ENCODE measurements around the gene GRIP1.
A peak's percentile ranks its signal among the peaks of the same experiment; 100 is the strongest.

Gene GRIP1

DNA sequence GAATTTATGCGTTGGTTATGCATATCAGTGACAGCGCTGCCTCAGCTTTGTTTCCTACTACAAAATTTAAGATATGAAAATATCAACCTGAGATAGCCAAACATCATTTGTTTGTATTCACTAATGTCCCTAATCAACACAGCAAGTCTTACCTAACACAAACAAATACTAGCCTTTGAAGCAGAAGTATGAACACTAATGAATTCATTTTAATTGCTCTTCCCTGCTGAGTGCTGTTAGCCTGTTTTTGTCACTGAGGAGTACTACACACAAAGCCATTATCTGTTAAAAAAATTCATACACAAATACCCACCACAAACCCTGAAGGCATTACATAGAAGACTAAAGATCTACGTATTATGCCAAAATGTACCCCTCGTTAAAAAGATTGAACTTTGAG lies 225.8 kb downstream of the GRIP1 start:
- no peak for DNase-seq (ENCODE audit: low spot score)

DNA sequence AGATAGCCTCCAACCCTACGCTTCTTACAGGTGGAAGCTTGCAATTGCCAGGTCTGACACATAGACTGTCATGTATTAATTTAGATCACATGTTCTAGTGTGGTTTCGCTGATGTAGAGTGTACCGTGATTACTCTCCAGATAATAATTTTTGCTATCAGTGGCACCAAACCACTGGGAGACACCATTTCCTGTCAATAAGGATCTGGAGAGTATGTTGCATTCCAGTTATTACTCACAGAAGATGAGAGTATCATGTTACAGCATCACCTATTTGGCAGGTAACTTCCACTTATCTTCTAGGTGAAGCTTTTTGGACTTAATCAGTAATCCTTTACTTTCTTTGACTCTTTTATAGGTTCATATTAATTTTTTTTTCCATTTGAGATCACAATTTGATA lies 229.3 kb downstream of the GRIP1 start:
- no peak for DNase-seq (ENCODE audit: low spot score)

DNA sequence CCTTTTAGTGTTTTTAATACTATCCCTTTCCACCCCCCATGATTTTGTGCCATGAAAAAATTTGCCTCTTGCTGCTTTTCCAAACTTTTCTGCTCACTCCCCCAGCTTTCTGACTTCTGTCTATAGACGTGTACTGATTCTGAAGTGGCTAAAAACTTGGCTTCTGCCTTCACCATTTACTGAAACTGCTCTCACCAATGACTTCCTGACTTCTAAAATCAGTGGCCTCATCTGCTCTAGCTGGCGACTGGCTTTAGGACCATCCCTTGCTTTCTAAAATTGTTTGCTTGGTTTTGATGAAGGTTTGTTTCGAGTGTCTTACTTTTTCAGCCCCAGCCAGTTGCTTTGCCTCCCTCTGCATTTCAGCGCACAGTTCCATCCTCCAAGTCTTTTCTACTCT lies 231.2 kb downstream of the GRIP1 start:
- DNase-seq (ENCODE audit: low spot score) = no peak

DNA sequence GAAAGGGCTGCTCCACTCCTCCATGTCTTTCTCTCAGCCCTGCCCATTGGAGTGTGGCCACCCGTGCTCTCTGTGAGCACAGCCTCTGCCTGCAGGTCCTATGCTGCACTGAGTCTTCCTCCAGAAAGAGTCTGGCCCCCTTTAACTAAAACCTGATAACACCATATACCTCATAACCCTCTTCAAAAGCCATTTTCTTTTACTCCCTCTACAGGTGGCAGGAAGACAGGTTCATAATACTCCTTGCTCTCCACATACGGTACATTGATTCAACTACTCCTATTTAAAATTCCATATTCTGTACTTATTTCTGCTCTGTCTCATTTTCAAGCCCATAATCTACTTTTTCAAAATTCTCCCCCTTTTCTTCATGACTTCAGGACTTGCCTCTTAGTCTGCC lies 232.6 kb downstream of the GRIP1 start:
- DNase-seq (ENCODE audit: low spot score) = no peak

DNA sequence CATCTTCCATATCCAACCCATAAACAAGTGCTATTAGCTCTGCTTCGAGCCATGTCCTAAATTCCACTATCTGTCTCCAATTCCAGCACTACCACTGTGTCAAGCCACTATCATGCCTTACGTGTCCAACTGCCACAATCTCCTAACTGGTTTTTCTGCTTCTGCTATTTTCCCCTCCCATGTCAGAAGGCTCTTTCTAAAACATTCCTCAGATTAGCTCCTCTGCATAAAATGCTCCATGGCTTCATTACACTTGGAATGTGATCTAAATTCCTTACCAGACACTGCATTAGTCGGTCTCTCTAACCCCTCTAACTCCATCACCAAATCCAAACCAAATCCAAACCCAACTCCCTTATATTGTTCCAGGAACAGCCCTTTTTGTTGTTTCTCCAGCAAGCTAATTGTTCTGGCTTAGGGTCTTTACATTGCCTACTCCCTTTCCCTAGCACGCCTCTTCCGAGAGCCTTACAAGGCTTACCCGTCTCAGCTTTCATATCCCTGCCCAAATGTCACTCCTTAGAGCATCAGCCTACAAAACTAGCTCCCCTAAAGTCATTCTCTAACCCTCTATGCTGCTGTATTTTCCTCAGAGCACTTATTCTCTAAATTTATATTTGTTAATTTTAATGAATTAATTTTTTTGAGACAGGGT lies 236.8 kb downstream of the GRIP1 start:
- DNase-seq (ENCODE audit: low spot score) = no peak

DNA sequence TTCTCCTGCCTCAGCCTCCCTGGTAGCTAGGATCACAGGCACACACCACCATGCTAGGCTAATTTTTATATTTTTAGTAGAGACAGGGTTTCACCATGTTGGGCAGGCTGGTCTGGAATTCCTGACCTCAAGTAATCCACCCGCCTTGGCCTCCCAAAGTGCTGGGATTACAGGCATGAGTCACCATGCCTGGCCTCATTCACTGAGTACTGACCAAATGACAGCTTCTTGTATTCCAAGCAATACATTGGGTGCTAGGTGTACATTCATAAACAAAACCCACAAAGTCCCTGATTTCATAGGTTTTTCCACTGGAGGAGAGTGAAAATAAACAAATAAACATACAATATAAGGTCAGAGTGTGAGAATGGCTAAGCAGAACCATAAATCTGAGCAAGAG lies 240.3 kb downstream of the GRIP1 start:
- DNase-seq (ENCODE audit: low spot score) = no peak

DNA sequence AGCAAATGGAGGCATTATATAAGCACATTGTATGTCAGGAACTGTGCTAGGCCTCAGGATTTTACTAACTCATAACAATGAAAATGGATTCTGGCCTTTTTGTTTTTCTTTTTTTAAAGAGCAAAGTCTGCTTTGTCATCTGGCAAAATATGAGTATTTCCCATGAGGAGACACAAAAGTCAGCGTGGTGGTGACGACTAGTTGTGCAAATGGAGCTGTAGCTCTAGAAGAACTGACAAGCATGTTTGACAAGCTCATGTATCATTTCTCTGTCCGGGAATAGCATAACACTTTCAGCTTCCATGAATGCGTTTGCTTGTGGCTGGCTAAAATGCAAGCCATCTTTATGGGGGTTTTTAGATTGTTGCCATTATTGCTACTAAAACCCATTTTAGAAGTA lies 248.8 kb downstream of the GRIP1 start:
- DNase-seq (ENCODE audit: low spot score) = no peak

DNA sequence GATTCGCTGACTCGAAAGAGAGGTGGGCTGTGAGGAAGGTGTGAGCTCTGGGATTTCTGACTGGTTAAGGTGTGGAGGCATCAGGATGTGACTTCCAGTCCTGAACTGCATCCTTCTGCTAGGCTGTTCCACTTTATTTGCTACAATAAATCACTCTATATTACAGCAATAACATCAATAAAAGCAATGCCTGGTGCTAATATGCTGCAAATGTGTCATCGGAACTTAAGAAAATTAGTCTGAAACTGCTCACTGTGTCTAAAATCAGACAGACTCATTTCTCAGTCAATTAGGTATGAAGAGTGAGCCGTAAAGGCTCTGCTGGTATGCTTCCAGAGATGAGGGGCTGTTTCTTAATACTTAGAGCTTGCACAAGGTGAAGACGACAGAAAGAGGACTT lies 250.0 kb downstream of the GRIP1 start:
- DNase-seq (ENCODE audit: low spot score) = no peak

DNA sequence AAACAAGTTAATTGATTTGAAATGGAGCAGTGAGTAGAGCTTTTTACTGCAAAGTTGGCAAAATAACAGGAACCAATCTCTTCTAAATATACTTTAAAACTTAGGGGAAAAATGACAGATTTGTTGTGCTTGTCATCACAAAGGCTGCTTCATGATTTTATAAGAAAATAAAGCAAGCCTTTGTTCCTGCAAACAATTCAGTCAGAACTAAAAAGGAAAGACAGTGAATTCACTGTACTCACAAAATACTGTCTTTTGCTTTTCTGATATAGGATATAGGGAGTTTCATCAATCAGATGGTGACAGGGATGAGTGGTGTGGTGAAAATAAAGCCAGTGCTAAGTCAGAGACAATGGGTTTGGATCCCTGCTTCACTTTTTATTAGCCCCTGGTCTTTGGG lies 250.6 kb downstream of the GRIP1 start:
- peak; percentile 15 for DNase-seq (ENCODE audit: low spot score)

DNA sequence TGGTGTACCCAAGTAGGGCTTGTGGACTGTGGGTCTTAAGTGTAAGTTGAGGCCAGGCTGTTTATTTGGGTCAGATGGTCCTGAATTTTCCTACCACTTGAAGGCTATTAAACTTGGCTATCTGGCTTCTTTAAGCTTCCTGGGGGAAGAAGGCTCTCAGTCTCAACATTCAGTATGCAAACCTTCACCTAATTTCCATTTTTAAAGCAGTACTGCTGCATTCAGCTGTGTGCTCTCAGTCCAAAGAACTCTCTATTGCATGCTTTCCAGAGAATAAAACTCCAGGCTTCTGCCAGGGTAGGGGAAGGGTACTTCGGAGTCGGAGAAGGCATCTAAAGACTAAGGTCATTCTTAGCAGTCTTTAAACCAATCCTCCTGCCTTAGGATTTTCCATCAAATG lies 252.2 kb downstream of the GRIP1 start:
- DNase-seq (ENCODE audit: low spot score) = no peak

DNA sequence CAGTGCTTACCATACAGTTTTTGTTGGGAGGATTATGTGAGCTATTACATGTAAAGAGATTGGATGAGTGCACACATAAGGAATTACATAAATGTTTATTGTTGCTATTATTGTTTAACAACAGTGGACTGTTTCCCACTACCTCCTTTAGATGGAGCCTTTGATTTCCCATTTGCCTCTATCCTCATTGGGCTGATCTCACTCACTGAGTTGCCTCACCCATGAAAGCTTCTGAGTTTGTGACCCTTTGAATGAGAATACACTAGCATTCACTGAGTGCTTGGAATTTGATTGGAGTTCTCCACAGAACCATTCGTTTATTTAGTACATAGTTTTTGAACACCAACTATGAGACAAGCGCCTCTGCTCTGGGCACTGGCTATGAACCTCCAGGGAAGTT lies 255.6 kb downstream of the GRIP1 start:
- DNase-seq (ENCODE audit: low spot score) = no peak

DNA sequence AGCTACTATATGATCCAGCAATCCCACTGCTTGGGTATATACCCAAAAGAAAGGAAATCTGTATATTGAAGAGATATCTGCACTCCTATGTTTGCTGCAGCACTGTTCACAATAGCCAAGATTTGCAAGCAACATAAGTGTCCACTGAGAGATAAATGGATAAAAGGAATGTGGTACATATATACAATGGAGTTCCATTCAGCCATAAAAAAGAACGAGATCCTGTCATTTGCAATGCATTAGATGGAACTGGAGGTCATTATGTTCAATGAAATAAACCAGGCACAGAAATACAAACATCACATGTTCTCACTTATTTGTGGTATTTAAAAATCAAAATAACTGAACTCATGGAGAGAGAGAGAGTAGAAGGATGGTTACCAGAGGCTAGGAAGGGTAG lies 260.0 kb downstream of the GRIP1 start:
- DNase-seq (ENCODE audit: low spot score) = no peak

DNA sequence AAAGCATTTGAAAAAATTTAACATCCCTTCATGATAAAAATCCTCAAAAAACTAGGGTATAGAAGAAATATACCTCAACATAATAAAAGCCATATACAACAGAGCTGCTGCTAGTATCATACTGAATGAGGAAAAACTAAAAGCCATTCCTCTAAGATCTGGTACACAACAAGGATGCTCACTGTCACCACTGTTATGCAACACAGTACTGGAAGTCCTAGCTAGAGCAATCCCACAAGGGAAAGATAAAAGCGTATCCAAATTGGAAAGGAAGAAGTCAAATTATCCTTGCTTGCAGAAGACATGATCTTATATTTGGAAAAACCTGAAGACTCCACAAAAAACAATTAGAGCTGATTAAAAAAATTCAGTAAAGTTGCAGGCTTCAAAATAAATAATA lies 261.7 kb downstream of the GRIP1 start:
- no peak for DNase-seq (ENCODE audit: low spot score)

DNA sequence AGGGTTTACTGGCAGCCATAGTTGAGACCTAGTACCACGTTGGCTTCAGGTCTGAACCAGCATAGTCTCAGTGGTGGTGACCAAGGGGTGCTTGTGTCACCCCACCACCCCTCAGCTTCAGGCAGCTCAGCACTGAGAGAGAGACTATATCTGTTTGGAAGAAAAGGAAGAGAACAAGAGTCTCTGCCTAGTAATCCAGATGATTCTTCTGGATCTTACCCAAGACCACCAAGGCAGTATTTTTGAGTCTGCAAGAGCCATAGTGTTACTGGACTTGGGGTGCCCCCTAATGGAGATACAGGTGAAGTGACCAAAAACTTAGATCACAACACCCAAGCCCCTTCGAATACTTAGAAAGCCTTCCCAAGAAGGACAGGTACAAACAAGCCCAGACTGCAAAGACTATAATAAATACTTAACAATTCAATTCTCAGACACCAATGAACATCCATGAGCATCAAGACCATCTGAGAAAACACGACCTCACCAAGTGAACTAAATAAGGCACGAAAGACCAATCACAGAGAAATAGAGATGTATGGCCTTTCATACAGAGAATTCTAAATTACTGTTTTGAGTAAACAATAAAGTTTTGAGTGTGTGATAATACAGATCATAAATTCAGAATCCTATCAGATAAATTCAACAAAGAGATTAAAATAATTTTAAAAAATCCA lies 269.5 kb downstream of the GRIP1 start:
- DNase-seq (ENCODE audit: low spot score) = peak; percentile 10

DNA sequence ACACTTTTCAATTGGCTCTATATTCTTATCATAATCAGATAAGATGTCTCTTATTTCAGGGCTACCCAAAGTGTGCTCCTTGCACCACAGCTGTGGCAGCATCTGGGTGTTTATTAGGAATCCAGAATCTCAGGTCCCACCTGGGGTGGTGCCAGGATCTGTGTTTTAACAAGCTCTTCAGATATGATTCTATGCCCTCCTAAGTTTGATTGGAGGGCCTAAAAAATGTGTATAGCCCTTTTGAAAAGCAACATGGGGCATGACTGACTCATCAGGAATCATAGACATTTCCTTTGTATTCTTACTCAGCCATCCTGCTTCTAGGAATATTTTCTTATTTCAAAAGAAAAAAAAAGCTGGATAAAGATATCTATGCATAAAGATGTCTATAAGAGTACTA lies 273.5 kb downstream of the GRIP1 start:
- DNase-seq (ENCODE audit: low spot score) = no peak

DNA sequence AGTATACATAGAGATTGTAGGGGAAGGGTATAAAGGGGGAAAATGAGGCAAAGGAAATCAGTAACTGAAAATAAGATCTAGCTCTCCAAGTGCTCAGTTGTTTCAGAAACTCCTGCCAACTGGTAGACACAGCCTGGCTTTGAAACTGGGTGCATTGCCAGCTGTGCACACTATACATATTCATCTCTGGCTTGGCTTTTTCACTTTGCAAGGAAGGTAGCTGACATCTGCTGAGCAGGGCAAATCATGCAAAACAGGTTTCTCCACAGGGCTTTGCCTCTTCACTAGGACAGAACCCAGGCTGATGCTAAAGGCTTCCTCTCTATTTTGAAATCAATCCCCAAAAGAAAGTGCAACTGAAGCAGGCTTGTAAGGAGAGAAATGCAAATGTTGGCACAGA lies 275.1 kb downstream of the GRIP1 start:
- DNase-seq (ENCODE audit: low spot score) = no peak

DNA sequence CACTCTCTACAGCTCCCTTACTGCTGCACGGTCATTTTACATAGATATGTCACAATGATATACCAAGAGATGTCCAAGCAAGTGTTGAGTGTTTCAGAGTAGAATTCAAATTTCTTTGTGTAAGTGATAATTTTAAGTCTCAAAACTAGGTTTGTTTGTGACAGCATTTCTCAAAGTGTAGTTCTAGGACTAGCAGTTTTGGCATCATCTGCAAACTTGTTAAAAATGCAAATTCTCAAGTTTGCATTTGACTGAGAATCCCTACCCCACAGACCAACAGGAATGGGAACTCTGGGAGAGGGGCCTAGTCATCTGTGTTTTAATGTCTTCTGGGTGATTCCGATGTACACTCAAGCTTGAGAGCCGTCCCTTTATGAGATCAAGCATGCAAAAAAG lies 279.0 kb downstream of the GRIP1 start:
- no peak for DNase-seq (ENCODE audit: low spot score)

DNA sequence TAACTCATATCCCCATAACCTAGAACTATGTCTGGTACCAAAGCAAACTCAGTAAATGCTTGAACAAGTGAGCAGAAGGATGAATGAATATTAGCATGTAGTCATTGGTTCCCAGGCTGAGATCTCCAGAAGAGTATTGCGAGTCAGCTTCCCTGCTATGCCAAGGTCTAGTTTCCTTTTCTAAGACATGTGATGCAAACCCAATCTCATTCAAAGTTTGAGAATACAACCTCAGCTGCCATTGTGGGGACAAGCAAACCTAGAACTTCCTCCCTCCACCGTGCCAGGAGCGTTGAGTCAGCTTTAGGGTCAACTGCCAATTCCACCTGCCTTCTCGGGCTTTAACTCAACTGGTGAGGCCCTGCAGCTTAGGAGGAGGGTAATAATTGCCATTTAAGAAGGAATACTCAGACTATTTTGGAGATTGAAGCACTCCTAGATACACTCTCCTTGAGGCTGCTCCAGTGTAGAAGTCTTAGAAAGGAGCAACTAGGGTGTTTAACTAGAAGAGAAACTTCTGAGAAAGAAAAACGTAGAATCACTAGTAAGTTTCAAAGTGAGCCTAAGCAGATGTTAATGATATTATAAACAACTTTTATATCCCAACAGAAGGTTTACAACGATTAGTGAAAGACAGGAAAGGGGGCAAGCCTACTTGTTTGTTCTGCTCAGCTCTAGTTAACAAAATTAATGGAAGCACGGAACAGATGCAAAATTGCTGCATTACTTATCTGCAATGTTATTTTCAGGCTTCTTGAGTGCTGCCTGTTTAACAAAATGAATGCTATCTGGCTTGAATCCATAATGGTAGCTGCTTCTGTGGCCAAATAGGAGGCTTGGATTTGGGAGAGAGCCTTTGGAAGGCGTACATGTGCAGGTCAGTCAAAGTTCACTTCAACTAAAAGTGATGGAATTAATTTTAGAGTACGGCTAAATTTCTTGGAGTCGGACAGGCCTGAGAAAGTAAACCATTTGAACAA lies 279.7 kb downstream of the GRIP1 start:
- DNase-seq (ENCODE audit: low spot score) = no peak

DNA sequence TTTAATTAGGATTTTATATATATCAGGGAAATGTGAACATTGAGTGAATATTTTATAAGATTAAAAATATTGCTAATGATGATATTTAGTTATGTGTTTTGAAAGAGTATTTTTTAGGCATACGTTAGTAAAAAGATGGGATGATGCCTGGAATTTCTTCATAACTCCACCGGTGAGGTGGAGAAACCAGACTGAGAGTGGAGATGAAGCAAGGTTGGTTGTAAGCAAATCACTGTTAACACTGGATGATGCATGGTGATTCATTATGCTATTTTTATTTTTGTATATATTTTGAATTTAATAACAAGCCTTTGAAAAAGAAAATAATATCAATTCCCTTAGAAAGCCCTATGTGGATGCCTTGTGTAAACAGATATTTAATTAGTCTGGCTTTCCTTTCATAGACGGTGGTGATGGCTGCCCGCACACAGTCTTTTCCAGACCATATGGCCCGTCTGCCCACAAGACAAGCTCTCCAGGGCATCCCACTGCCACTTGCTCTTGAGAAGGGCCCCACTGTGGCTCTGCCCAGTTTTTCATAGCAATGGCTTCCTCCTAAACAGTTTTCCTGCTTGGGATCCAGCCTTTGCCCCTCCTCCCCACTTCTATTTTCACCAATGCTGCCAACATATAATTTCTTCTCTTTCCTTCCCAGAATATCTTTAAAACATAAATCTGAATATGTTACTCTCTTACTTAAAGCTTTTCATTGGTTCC lies 281.1 kb downstream of the GRIP1 start:
- no peak for DNase-seq (ENCODE audit: low spot score)

DNA sequence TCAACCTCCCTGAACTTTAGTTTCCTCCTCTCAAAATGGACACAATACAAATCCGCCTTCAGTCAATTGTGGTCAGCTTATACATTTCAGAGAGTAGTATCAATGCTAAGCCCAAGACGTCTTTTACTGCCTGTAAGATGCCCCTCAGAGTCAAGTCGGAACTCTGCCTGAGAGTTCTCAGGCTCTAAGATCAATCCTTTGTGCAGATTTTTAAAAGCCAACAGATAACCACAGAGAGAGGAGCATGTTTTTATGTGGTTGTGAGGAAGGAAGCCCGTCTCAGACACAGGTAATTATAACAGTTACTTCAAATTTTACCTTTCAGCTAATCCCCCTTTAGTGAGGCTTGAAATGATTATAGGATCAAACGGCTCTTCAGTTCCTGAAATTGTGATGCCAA lies 285.0 kb downstream of the GRIP1 start:
- no peak for DNase-seq (ENCODE audit: low spot score)

DNA sequence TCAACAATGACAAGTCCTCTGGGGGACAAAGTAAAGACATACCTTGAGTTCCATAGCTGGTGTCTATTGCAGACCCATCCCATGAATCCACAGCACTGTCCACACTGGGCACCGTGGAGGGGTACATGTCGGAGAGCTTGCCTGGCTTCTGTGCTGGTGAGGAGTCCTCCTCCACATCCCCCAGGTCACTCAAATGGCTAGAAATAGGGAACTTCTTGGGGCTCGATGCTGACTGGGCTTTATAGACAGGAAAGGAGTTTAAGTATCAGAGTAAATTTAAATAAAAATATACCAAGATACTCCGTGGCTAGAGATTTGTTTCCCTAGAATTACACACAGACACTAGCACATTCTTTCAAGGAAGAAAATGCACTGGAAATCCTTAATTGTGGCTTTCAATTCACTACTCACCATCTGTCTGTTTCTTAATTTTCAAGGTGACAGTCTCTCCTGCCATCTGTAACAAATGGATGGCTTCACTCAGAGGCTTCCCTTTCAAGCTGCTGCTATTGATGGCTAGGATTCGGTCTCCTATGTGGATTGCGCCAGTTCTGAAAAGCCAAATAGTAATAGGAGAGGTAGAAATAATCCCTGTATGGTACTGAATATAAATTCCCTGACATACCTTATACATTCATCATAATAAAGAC lies 286.5 kb downstream of the GRIP1 start:
- DNase-seq (ENCODE audit: low spot score) = no peak

DNA sequence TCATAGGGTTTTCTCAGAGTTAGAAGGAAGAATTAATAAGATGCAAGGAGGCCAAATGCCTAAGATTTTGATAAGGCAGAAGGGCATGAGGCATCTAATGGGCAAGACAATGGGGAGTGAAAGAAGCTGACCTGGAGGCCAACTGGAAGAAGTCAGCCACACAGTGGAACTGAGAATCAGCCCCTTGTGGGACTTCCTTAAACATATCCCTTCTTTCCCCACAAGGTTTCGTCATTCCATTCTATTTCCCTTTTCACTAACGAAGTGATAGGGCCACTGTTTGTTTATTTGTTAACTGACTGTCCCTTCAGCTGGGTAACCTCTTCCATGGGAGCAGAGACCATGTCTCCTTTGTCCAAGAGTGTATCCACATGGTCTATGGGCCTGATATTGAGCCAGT lies 290.4 kb downstream of the GRIP1 start:
- peak; percentile 3 for DNase-seq (ENCODE audit: low spot score)
